GM23248 (cell line): Measurements from ENCODE around the gene CPN2. TPM values are rescaled to one million over a fixed set of nuclear protein-coding genes. Genes with fewer than 3 reads are reported as not detected.

Source experiments
- DNase-seq: peaks from one replicate; pipeline ENCODE4 v3.0.0-alpha.2; 2015
- H2AFZ ChIP-seq: fragments of 200-600 bp; sonication (generic); 2 replicates; pipeline ENCODE4 v1.6.1; 2016; ENCODE audit warnings: antibody characterized with exemption
- H3F3A ChIP-seq: fragments of 200-600 bp; sonication (generic); 2 replicates; pipeline ENCODE4 v1.6.1; 2016; ENCODE audit warnings: mild to moderate bottlenecking, antibody characterized with exemption, mixed run types; ENCODE audit not compliant: insufficient read depth
- H3K27ac ChIP-seq: fragments of 200-600 bp; sonication (generic); 2 replicates; pipeline ENCODE4 v1.5.1; 2016; ENCODE audit warnings: mild to moderate bottlenecking
- H3K27me3 ChIP-seq: fragments of 200-600 bp; sonication (generic); replicated peaks from 2 replicates; pipeline ENCODE4 v1.6.1; 2016; ENCODE audit warnings: mild to moderate bottlenecking; ENCODE audit not compliant: insufficient read depth
- H3K36me3 ChIP-seq: fragments of 200-600 bp; sonication (generic); 2 replicates; pipeline ENCODE4 v1.6.1; 2016; ENCODE audit warnings: low read depth, mild to moderate bottlenecking
- H3K4me1 ChIP-seq: fragments of 200-600 bp; sonication (generic); 2 replicates; pipeline ENCODE4 v1.6.1; 2016; ENCODE audit warnings: mild to moderate bottlenecking; ENCODE audit not compliant: insufficient read depth
- H3K4me2 ChIP-seq: fragments of 200-600 bp; sonication (generic); one replicate; pipeline ENCODE4 v1.6.1; 2016; ENCODE audit warnings: mild to moderate bottlenecking; ENCODE audit not compliant: unreplicated experiment
- H3K4me3 ChIP-seq: fragments of 200-600 bp; sonication (generic); 2 replicates; pipeline ENCODE4 v1.5.1; 2016; ENCODE audit warnings: mild to moderate bottlenecking
- H3K79me2 ChIP-seq: fragments of 200-600 bp; sonication (generic); 2 replicates; pipeline ENCODE4 v1.6.1; 2016; ENCODE audit warnings: mild to moderate bottlenecking; ENCODE audit not compliant: insufficient read depth
- H3K9ac ChIP-seq: fragments of 200-600 bp; sonication (generic); 2 replicates; pipeline ENCODE4 v1.6.1; 2016; ENCODE audit warnings: mild to moderate bottlenecking
- H3K9me2 ChIP-seq: fragments of 200-600 bp; sonication (generic); 2 replicates; pipeline ENCODE4 v1.6.1; 2016; ENCODE audit warnings: mixed run types, mild to moderate bottlenecking, moderate library complexity; ENCODE audit not compliant: insufficient read depth
- H3K9me3 ChIP-seq: fragments of 200-600 bp; sonication (generic); one replicate; pipeline ENCODE4 v1.6.1; 2017; ENCODE audit warnings: low read depth
- H4K20me1 ChIP-seq: fragments of 200-600 bp; sonication (generic); 2 replicates; pipeline ENCODE4 v1.6.0; 2016; ENCODE audit not compliant: insufficient read depth
- EZH2 ChIP-seq: fragments of 200-600 bp; sonication (generic); IDR thresholded peaks from 2 replicates; pipeline ENCODE4 v1.6.1; 2018; ENCODE audit warnings: antibody characterized with exemption, mild to moderate bottlenecking; ENCODE audit not compliant: insufficient read depth, poor library complexity, severe bottlenecking
- EZH2phosphoT487 ChIP-seq: fragments of 200-600 bp; sonication (generic); IDR thresholded peaks from 2 replicates; pipeline ENCODE4 v1.6.1; 2018; ENCODE audit warnings: antibody characterized with exemption, moderate library complexity, mild to moderate bottlenecking, low read depth; ENCODE audit not compliant: insufficient read depth
- WGBS, 2 experiments: methylation state at CpG; one replicate each; pipeline ENCODE4 v1.1.6; 2015 to 2017; ENCODE audit warnings: low lambda C conversion rate in 2 of 2, low coverage in 1 of 2; ENCODE audit errors: missing lambda C conversion rate in 2 of 2; 5-methylcytosine and 5-hydroxymethylcytosine counted together
- in situ Hi-C: fragments of 300-500 bp; cut with MboI; formaldehyde crosslinking; loops from 2 replicates; pipeline ENCODE4 v1.15.0; 2020
- polyA plus RNA-seq: library from polyadenylated mRNA; unstranded; fragments of >200 nt; fragmentation: Nextera tagmentation; extraction: Ambion mirVana; gene quantifications from 2 replicates; pipeline ENCODE4 v1.2.1, GENCODE V29; 2016
- total RNA-seq: library from RNA; depleted of rRNA; stranded (reverse); fragments of >200 nt; shearing (Covaris generic); gene quantifications from 2 replicates; pipeline ENCODE4 v1.2.3, GENCODE V29; 2014

The CPN2 gene
- total and polyA plus RNA-seq, 2 experiments from 2014 or later = not detected

DNA sequence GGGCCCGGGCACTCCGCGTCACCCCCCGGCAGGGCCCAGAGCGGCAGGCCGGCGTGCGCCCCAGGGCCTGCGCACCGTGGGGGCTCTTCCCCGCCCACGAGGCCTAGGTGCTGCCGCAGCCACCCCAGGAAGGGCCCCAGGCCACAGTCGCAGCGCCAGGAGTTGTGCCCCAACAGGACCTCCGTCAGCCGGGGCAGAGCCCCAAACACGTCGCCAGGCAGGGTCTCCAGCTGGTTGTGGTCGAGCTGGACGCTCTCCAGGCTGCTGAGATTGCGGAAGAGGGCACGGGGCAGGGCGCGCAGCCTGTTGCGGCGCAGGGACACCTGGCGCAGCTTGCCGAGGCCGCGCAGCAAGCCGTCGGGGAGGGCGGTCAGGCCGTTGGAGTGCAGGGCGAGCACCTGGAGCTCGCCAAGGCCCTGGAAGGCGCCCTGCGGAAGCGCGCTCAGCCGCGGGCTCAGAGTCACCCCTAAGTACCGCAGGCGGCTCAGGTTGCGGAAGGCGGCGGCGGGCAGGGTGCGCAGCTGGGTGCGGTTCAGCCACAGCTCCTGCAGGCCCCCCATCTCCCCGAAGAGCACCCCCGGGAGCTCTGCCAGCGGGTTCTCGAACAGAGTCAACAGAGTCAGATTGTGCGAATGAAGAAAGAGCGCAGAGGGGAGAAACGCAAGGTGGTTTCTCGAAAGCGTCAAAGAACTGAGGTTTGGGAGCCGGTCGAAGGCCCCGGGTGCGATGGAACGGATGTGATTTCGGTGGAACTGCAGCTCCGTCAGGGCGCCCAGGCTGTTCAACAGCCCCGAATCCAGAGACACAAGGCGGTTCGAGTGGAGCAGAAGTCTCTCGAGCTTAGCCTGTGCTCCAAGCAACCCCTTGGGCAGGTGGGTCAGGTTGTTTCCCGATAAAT, 46.0 kb upstream of the CPN2 start:
- Histone ChIP-seq H3K4me3 (no peak overlapping the region), H2AFZ (peak overlapping the region; percentile 71; the same call in 1 of the 2 replicates), H3K27me3 (no peaks in the 10 kb centered on the region), H3K4me2 (no peak overlapping the region), H3K9me3 (no peaks in the 10 kb centered on the region), H3K27ac (no peak overlapping the region), H3K36me3 (no peaks in the 10 kb centered on the region), H3F3A (peaks cover 12% of the 10 kb centered on the region), H3K79me2 (no peaks in the 10 kb centered on the region), H3K4me1 (no peaks in the 10 kb centered on the region), H3K9me2 (no peaks in the 10 kb centered on the region), H4K20me1 (no peaks in the 10 kb centered on the region), H3K9ac (no peak overlapping the region)
- in situ Hi-C loops = no loop called here
- no peak for TF ChIP-seq EZH2phosphoT487
- TF ChIP-seq EZH2 = no peak
- no peak for DNase-seq
- WGBS, 2 experiments = 71 to 74% methylated on average over 48 to 65 of the region's 73 CpGs

DNA sequence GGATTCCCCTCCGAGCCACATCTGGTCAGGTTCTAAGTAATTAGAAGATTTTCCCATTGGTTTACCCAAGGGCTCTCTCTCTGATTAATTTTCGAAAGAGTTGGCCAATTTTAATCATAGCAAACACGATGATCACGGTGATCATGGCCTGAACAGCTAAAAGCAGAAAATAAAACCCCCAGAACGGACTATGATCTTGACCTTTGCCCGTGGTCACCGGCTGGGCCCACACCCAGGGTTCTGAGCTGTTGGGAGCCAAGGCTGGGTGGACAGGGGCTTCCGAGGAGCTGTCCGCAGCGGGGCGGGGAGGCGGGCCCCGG, 45.4 kb upstream of the CPN2 start:
- peak; percentile 34 for DNase-seq
- H3K9me3 ChIP-seq = no peaks in the 10 kb centered on the region
- H3F3A ChIP-seq = peaks cover 8% of the 10 kb centered on the region
- in situ Hi-C loops = no loop called here
- H2AFZ ChIP-seq = peak overlapping the region; percentile 71
- no peaks in the 10 kb centered on the region for H3K27me3 ChIP-seq
- no peaks in the 10 kb centered on the region for H3K36me3 ChIP-seq
- 0 out of 2 replicates have a peak overlapping the region, but pooled peaks have one; percentile 3 for H3K9ac ChIP-seq
- peak overlapping the region; percentile 23; the same call in 1 of the 2 replicates for H3K4me3 ChIP-seq
- 8 to 12% methylated on average over 10 to 13 of the region's 13 CpGs for WGBS, 2 experiments
- no peaks in the 10 kb centered on the region for H3K4me1 ChIP-seq
- TF ChIP-seq EZH2phosphoT487 (no peak), EZH2 (no peak)
- peak overlapping the region; percentile 35 for H3K4me2 ChIP-seq
- H3K27ac ChIP-seq = no peak overlapping the region
- no peaks in the 10 kb centered on the region for H3K9me2 ChIP-seq
- no peaks in the 10 kb centered on the region for H4K20me1 ChIP-seq
- H3K79me2 ChIP-seq = no peaks in the 10 kb centered on the region

DNA sequence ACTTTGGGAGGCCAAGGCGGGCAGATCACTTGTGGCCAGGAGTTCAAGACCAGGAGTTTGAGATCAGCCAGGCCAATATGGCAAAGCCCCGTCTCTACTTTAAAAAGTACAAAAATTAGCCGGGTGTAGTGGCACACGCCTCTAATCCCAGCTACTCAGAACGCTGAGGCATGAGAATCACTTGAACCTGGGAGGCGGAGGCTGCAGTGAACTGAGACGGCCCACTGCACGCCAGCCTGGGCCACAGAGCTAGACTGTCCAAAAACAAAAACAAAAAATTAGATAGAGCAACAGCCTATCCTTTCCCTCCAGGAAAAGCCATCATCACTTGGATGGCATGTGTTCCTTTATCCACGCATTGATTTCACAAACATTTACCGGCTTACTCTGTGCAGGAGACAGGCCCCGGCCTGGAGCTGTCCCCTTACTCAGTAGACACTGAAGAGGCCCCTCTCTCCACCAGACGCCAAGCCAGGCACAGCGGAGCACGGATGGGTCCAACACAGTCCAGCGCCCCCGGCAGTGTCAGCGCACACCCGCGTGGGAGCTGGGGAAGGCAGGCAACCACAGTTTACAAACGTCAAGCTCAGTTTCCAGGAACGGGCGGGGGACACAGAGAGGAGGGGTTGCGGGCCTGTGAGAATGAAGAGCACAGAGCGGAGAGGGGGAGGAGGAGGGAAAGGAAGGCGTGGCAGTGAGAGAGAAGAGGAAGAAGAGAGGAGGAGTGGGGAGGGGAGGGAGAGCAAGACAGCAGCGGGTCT, 44.8 kb upstream of the CPN2 start:
- Histone ChIP-seq H3K4me3 (peak overlapping the region; percentile 23), H4K20me1 (no peaks in the 10 kb centered on the region), H3K36me3 (no peaks in the 10 kb centered on the region), H3K9me3 (no peaks in the 10 kb centered on the region), H3K4me1 (no peaks in the 10 kb centered on the region), H3F3A (peaks cover 4% of the 10 kb centered on the region; the same call in 1 of the 2 replicates), H3K4me2 (peak overlapping the region; percentile 35), H2AFZ (peak overlapping the region; percentile 71), H3K79me2 (no peaks in the 10 kb centered on the region), H3K9me2 (no peaks in the 10 kb centered on the region), H3K9ac (peak overlapping the region; percentile 3; the same call in 1 of the 2 replicates), H3K27ac (no peak overlapping the region), H3K27me3 (peaks cover under 1% of the 10 kb centered on the region)
- DNase-seq = peak; percentile 45
- WGBS, 2 experiments = 18 to 19% methylated on average over 23 to 26 of the region's 26 CpGs
- no peak for TF ChIP-seq EZH2
- no peak for TF ChIP-seq EZH2phosphoT487
- in situ Hi-C loops = no loop called here

DNA sequence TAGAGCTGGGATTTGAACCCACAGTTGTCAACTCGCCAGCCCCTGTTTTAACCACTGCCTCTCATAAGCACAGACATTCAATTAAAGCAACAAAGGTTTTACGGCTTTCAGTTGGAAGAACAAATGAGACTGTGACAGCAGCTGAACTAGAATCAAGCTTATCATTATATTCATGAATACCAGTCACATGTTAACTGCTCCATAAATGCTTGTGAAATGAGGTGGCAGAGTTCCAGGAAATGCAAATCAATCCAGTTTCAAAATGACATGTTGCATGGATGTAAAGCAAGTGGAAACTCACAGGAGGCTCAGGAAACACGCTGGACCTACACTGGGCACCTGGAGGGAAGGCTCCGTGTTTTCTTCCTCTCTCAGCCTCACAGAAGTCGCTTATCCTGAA, 44.1 kb upstream of the CPN2 start:
- H3K27ac ChIP-seq = no peak overlapping the region
- TF ChIP-seq EZH2 (no peak), EZH2phosphoT487 (no peak)
- WGBS, 2 experiments = 95 to 97% methylated on average over 5 of the region's 5 CpGs
- no peaks in the 10 kb centered on the region for H3K79me2 ChIP-seq
- no peak overlapping the region for H3K4me2 ChIP-seq
- H4K20me1 ChIP-seq = no peaks in the 10 kb centered on the region
- no peak for DNase-seq
- peaks cover 7% of the 10 kb centered on the region for H3K27me3 ChIP-seq
- peaks cover 4% of the 10 kb centered on the region; the same call in 1 of the 2 replicates for H3F3A ChIP-seq
- in situ Hi-C loops = no loop called here
- no peaks in the 10 kb centered on the region for H3K36me3 ChIP-seq
- H3K9me3 ChIP-seq = no peaks in the 10 kb centered on the region
- no peaks in the 10 kb centered on the region for H3K4me1 ChIP-seq
- H3K4me3 ChIP-seq = no peak overlapping the region
- H3K9me2 ChIP-seq = no peaks in the 10 kb centered on the region
- H3K9ac ChIP-seq = no peak overlapping the region
- H2AFZ ChIP-seq = no peak overlapping the region
